HepG2 (cell line): ENCODE measurements around the gene ATM. TPM values are rescaled to one million over a fixed set of nuclear protein-coding genes. Genes with fewer than 3 reads are reported as not detected.

Source experiments
- ATAC-seq: fragments of 200-7000 bp; cut with Tn5 transposase; 3 replicates; pipeline ENCODE4 v1.9.1; 2020; ENCODE audit warnings: mild to moderate bottlenecking, moderate library complexity
- BruUV-seq: library from RNA; stranded (reverse); fragments of 400-500 nt; replicated peaks from 2 replicates; lab custom pipeline; 2021; lab: Mats Ljungman, UMichigan
- CTCF ChIA-PET: fragments of 300-600 bp; formaldehyde crosslinking; extraction: SDS; loops from one replicate; lab custom pipeline; 2021; ENCODE audit warnings: low total read pairs, inconsistent platforms, low intra/inter-chr PET ratio; lab: Yijun Ruan, JAX
- POLR2A ChIA-PET: fragments of 350-600 bp; sonication (Branson Sonifier 250); formaldehyde crosslinking; loops from one replicate; lab custom pipeline; 2020; ENCODE audit warnings: antibody characterized with exemption, inconsistent platforms; lab: Yijun Ruan, JAX
- DNase-seq: peaks from one replicate; pipeline ENCODE4 v3.0.0-alpha.2; 2015; ENCODE audit warnings: low spot score
- FAIRE-seq: peaks from 3 replicates; lab custom pipeline; 2011; peaks lifted over from hg19 to GRCh38; lab: Jason Lieb, UNC
- H2AFZ ChIP-seq: one replicate; pipeline ENCODE4 v1.6.1; 2011; ENCODE audit warnings: low read length, inconsistent platforms
- H3K27ac ChIP-seq: fragments of 300-600 bp; 3 replicates; pipeline ENCODE4 v1.8.0; 2011; ENCODE audit warnings: mixed run types, mild to moderate bottlenecking, mixed read lengths, low read length, inconsistent platforms; ENCODE audit not compliant: insufficient read depth; ENCODE audit errors: extremely low read length
- H3K27me3 ChIP-seq, 2 experiments: fragments of 200-600 bp in 1 of 2; 2 replicates in 1 of 2; 3 replicates in 1 of 2; pipeline versions ENCODE4 v1.6.0 to v1.8.0; 2011; ENCODE audit warnings: low read length in 2 of 2, mild to moderate bottlenecking in 2 of 2, moderate library complexity in 2 of 2, inconsistent platforms in 1 of 2; ENCODE audit not compliant: insufficient read depth in 2 of 2, control insufficient read depth in 1 of 2
- H3K36me3 ChIP-seq, 2 experiments: fragments of 200-600 bp in 1 of 2; replicated peaks in 1 of 2; 2 replicates in 1 of 2; 3 replicates in 1 of 2; pipeline versions ENCODE4 v1.5.1 to v1.8.0; 2011; ENCODE audit warnings: low read length in 2 of 2, inconsistent platforms in 1 of 2; ENCODE audit not compliant: insufficient read depth in 2 of 2, control insufficient read depth in 1 of 2
- H3K4me1 ChIP-seq: 2 replicates; pipeline ENCODE4 v1.5.1; 2012; ENCODE audit warnings: low read length, inconsistent platforms; ENCODE audit not compliant: insufficient read depth
- H3K4me2 ChIP-seq: 2 replicates; pipeline ENCODE4 v1.6.0; 2011; ENCODE audit warnings: low read depth, low read length, inconsistent platforms
- H3K4me3 ChIP-seq, 3 experiments: fragments of 200-600 bp in 1 of 3; sonication (generic), shearing (Covaris generic) in 1 of 3; replicated peaks in 1 of 3; 2 replicates each; pipeline ENCODE4 v1.5.1; 2011 to 2016; ENCODE audit warnings: low read length in 3 of 3, inconsistent platforms in 2 of 3, low read depth in 2 of 3, mild to moderate bottlenecking in 2 of 3, control low read depth in 1 of 3, mixed read lengths in 1 of 3; ENCODE audit not compliant: insufficient read depth in 1 of 3
- H3K79me2 ChIP-seq: one replicate; pipeline ENCODE4 v1.6.1; 2011; ENCODE audit warnings: low read length, inconsistent platforms; ENCODE audit not compliant: insufficient read depth
- H3K9ac ChIP-seq: 2 replicates; pipeline ENCODE4 v1.6.0; 2011; ENCODE audit warnings: mild to moderate bottlenecking, low read depth, low read length, inconsistent platforms; ENCODE audit not compliant: insufficient read depth
- H3K9me3 ChIP-seq: 2 replicates; pipeline ENCODE4 v1.5.1; 2012; ENCODE audit warnings: mild to moderate bottlenecking, low read length
- H4K20me1 ChIP-seq: 2 replicates; pipeline ENCODE4 v1.6.0; 2011; ENCODE audit warnings: inconsistent platforms, mild to moderate bottlenecking, low read length, moderate library complexity; ENCODE audit not compliant: insufficient read depth
- CTCF ChIP-seq: sonication (generic); formaldehyde crosslinking; IDR thresholded peaks from 2 replicates; pipeline ENCODE4 v1.5.0; 2020; ENCODE audit warnings: mild to moderate bottlenecking, missing genetic modification reagents, moderate library complexity
- HOMEZ ChIP-seq: IDR thresholded peaks from 2 replicates; pipeline ENCODE4 v1.6.1; 2016; ENCODE audit warnings: low read depth
- IKZF1 ChIP-seq: fragments of 450-650 bp; IDR thresholded peaks from 2 replicates; pipeline ENCODE4 v1.7.1; 2016
- KMT2B ChIP-seq: IDR thresholded peaks from 2 replicates; pipeline ENCODE4 v1.6.1; 2016; ENCODE audit warnings: missing genetic modification reagents, missing compliant biosample characterization
- MAFF ChIP-seq: IDR thresholded peaks from 2 replicates; pipeline ENCODE4 v1.6.1; 2011; ENCODE audit warnings: low read depth, low read length, improper control_type of control experiment
- SETDB1 ChIP-seq: sonication (generic); formaldehyde crosslinking; IDR thresholded peaks from 2 replicates; pipeline ENCODE4 v1.5.1; 2020; ENCODE audit warnings: missing genetic modification reagents, mild to moderate bottlenecking, borderline replicate concordance
- ZBTB21 ChIP-seq: sonication (generic); formaldehyde crosslinking; IDR thresholded peaks from 2 replicates; pipeline ENCODE4 v1.4.0; 2020; ENCODE audit warnings: missing genetic modification reagents
- ZBTB39 ChIP-seq: sonication (generic); formaldehyde crosslinking; IDR thresholded peaks from 2 replicates; pipeline ENCODE4 v1.5.0; 2020; ENCODE audit warnings: missing genetic modification reagents
- ZNF138 ChIP-seq: sonication (generic); formaldehyde crosslinking; IDR thresholded peaks from 2 replicates; pipeline ENCODE4 v1.5.0; 2020; ENCODE audit warnings: mild to moderate bottlenecking, low read depth, missing genetic modification reagents
- ZNF468 ChIP-seq: sonication (generic); formaldehyde crosslinking; IDR thresholded peaks from 2 replicates; pipeline ENCODE4 v1.8.0; 2022; ENCODE audit warnings: mild to moderate bottlenecking, moderate library complexity, missing genetic modification reagents
- ZNF512 ChIP-seq: sonication (generic); formaldehyde crosslinking; IDR thresholded peaks from 2 replicates; pipeline ENCODE4 v1.4.0; 2020; ENCODE audit warnings: mild to moderate bottlenecking, missing genetic modification reagents
- ZNF512B ChIP-seq: sonication (generic); formaldehyde crosslinking; IDR thresholded peaks from 2 replicates; pipeline ENCODE4 v1.5.1; 2020; ENCODE audit warnings: missing genetic modification reagents, mild to moderate bottlenecking, borderline replicate concordance
- ZSCAN12 ChIP-seq: sonication (generic); formaldehyde crosslinking; IDR thresholded peaks from 2 replicates; pipeline ENCODE4 v1.9.0; 2021; ENCODE audit warnings: mild to moderate bottlenecking, missing genetic modification reagents
- WGBS: methylation state at CpG from one replicate; pipeline ENCODE4 v1.1.6; 2017; ENCODE audit warnings: low lambda C conversion rate; 5-methylcytosine and 5-hydroxymethylcytosine counted together
- in situ Hi-C: cut with HindIII; loops from 2 replicates; pipeline ENCODE4 v1.10.0; 2017; ENCODE audit warnings: low pct_unique_long_range_greater_than_20kb; ENCODE audit not compliant: extremely low pct_ligation_motif_present
- intact Hi-C: fragments of 100-400 bp; cut with micrococcal nuclease; formaldehyde crosslinking; loops from one replicate; pipeline ENCODE4 v1.10.0; 2022; ENCODE audit not compliant: unreplicated experiment
- polyA plus RNA-seq, 8 experiments: library from polyadenylated mRNA; depleted of rRNA in 3 of 8; stranded (reverse) in 7 of 8; unstranded in 1 of 8; fragments of >200 nt; fragmentation: Illumina TruSeq in 4 of 8; extraction: Trizol in 4 of 8; gene quantifications; 2 replicates each; pipeline versions ENCODE4 v1.2.1 to v1.2.3, GENCODE V29; 2011 to 2016; ENCODE audit warnings: low read depth in 4 of 8, missing spikeins in 1 of 8, mixed read lengths in 1 of 8; ENCODE audit not compliant: insufficient read depth in 1 of 8
- total RNA-seq, 5 experiments: library from RNA; depleted of rRNA; stranded (reverse); fragments of >200 nt; fragmentation: Illumina TruSeq; extraction: Trizol; gene quantifications; 2 replicates each; pipeline ENCODE4 v1.2.3, GENCODE V29; 2016; ENCODE audit warnings: low read depth in 1 of 5

The ATM gene
- total and polyA plus RNA-seq, 2 of the 13 experiments (the other 11 are each of a cell fraction or from before 2014, with no cell fraction given), result 40.0 to 71.6 TPM

GRCh38 chr11:108197351-108197750 lies 25.5 kb upstream of the ATM start (continued):
- TF ChIP-seq HOMEZ (CRISPR knock-in tag), result no peak
- no peak for TF ChIP-seq ZNF512B (CRISPR knock-in tag)
- TF ChIP-seq SETDB1, result no peak
- TF ChIP-seq ZBTB39 (CRISPR knock-in tag), result no peak

GRCh38 chr11:108198833-108199232 lies 24.0 kb upstream of the ATM start:
- ATAC-seq (no peak), DNase-seq (no peak), FAIRE-seq (no peak)
- H4K20me1 ChIP-seq, result no peaks in the 10 kb centered on the region
- H3K27me3 ChIP-seq, result no peaks in the 10 kb centered on the region
- BruUV-seq, result no TSS peak
- 97% methylated on average over 8 of the region's 8 CpGs for WGBS
- no peak overlapping the region for H2AFZ ChIP-seq
- intact Hi-C loops, result no loop called here
- no peak overlapping the region for H3K4me2 ChIP-seq
- no peak overlapping the region for H3K9ac ChIP-seq
- peaks cover 8 to 29% of the 10 kb centered on the region in 2 experiments for H3K36me3 ChIP-seq
- in situ Hi-C loops, result no loop called here
- H3K9me3 ChIP-seq, result no peaks in the 10 kb centered on the region
- POLR2A ChIA-PET, result no interaction called here
- no peaks in the 10 kb centered on the region for H3K79me2 ChIP-seq
- no peak overlapping the region for H3K27ac ChIP-seq
- peaks cover 11% of the 10 kb centered on the region for H3K4me1 ChIP-seq
- CTCF ChIA-PET, result no interaction called here
- H3K4me3 ChIP-seq, result no peak overlapping the region
- no peak for TF ChIP-seq ZNF468
- no peak for TF ChIP-seq ZNF512 (CRISPR knock-in tag)
- no peak for TF ChIP-seq CTCF (CRISPR knock-in tag)
- TF ChIP-seq ZNF138, result no peak
- no peak for TF ChIP-seq KMT2B (CRISPR knock-in tag)
- TF ChIP-seq MAFF, result no peak
- TF ChIP-seq ZSCAN12 (CRISPR knock-in tag), result no peak
- TF ChIP-seq IKZF1, result no peak
- TF ChIP-seq ZBTB21, result no peak
